Immature natural killer cell (primary cell): ENCODE measurements around the gene IMPG2. TPM values are rescaled to one million over a fixed set of nuclear protein-coding genes. Genes with fewer than 3 reads are reported as not detected.

Source experiments
- DNase-seq, 3 donors: peaks; one replicate each; pipeline ENCODE4 v3.0.0; 2022; ENCODE audit warnings: mixed read lengths in 1 of 3
- H3K27ac Mint-ChIP-seq, 6 donors: one replicate each; pipeline ENCODE4 v1.8.0; 2020; ENCODE audit warnings: mixed read lengths in 6 of 6, mild to moderate bottlenecking in 5 of 6, inconsistent platforms in 4 of 6, moderate library complexity in 3 of 6
- H3K27me3 Mint-ChIP-seq, 3 donors: one replicate each; pipeline ENCODE4 v1.8.0; 2020 to 2021; ENCODE audit warnings: low read depth in 3 of 3, mild to moderate bottlenecking in 3 of 3, mixed read lengths in 3 of 3, moderate library complexity in 3 of 3, inconsistent platforms in 1 of 3
- H3K36me3 Mint-ChIP-seq, 3 donors: one replicate each; pipeline ENCODE4 v1.8.0; 2020; ENCODE audit warnings: mixed read lengths in 3 of 3, inconsistent platforms in 2 of 3, mild to moderate bottlenecking in 2 of 3
- H3K4me1 Mint-ChIP-seq, 2 donors: one replicate each; pipeline ENCODE4 v1.8.0; 2020; ENCODE audit warnings: inconsistent platforms in 2 of 2, mild to moderate bottlenecking in 2 of 2, mixed read lengths in 2 of 2, moderate library complexity in 1 of 2
- H3K4me3 Mint-ChIP-seq, 5 donors: one replicate each; pipeline ENCODE4 v1.8.0; 2020; ENCODE audit warnings: mild to moderate bottlenecking in 5 of 5, mixed read lengths in 5 of 5, inconsistent platforms in 3 of 5, moderate library complexity in 3 of 5
- H3K9me3 Mint-ChIP-seq, 6 donors: one replicate each; pipeline ENCODE4 v1.8.0; 2020; ENCODE audit warnings: mild to moderate bottlenecking in 6 of 6, mixed read lengths in 6 of 6, inconsistent platforms in 4 of 6, moderate library complexity in 3 of 6
- polyA plus RNA-seq, 3 donors: library from polyadenylated mRNA; unstranded; fragments of 300-500 nt; fragmentation: Illumina TruSeq; gene quantifications; one replicate each; pipeline ENCODE4 v1.2.3, GENCODE V29; 2021

Gene IMPG2
- polyA plus RNA-seq, 3 donors from 2014 or later: 0.04 TPM; not detected in 1

DNA sequence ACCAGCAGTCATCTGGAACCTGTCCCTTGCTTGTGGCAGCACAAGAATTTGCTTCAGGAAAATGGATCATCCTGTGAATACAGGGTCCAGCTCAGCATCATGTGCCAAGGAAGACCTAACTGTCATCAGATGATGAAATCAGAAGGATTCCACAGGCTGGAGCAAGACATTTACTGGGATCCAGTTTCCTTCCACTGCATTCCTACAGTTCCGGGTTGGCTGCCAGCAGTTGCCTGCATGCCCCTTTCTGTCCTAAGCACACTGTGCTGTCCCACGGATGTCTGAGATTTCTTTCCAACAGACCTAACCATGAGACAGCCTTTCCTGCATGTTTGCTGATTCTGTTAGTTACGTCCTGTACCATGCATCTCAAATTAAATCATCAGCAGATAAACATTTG is 140.7 kb downstream of the IMPG2 start:
- Mint-ChIP-seq H3K9me3 (peaks cover 0 to 3% (median 0%) of the 10 kb centered on the region in 6 donors), H3K4me3 (no peak overlapping the region), H3K4me1 (no peaks in the 10 kb centered on the region), H3K27ac (no peak overlapping the region), H3K27me3 (no peaks in the 10 kb centered on the region), H3K36me3 (no peaks in the 10 kb centered on the region)
- no peak for DNase-seq

DNA sequence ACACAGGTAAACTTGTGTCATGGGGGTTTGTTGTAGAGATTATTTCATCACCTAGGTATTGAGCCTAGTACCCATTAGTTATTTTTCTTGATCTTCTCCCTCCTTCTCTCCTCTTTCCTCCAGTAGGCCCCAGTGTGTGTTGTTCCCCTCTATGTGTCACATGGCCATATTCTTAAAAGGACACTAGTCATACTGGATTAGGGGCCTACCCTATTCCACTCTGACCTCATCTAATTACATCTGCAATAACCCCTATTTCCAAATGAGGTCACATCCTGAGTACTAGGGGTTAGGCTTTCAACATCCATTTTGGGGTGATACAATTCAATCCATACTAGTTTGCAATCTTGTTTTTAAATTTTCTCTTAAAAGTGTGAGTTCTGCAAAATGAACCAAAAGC is 142.8 kb downstream of the IMPG2 start:
- H3K4me3 Mint-ChIP-seq: no peak overlapping the region
- peaks cover 0 to 4% (median 0%) of the 10 kb centered on the region in 6 donors for H3K9me3 Mint-ChIP-seq
- H3K27me3 Mint-ChIP-seq: no peaks in the 10 kb centered on the region
- H3K4me1 Mint-ChIP-seq: no peaks in the 10 kb centered on the region
- H3K27ac Mint-ChIP-seq: no peak overlapping the region
- H3K36me3 Mint-ChIP-seq: no peaks in the 10 kb centered on the region
- DNase-seq: no peak

Other genes with a start within 250 kb of the IMPG2 start
- 1 to 10 TPM; 5.6 to 8.1 (median 6.7) TPM for gene SENP7, start 192.6 kb upstream of the IMPG2 start, polyA plus RNA-seq
- gene TRMT10C, start 241.3 kb upstream of the IMPG2 start, polyA plus RNA-seq: 10 to 100 TPM; 27.5 to 33.6 (median 28.8) TPM